ENCODE measurements around the gene SORBS2. TPM values are rescaled to one million over a fixed set of nuclear protein-coding genes. Genes with fewer than 3 reads are reported as not detected.

Gene SORBS2
- total and polyA plus RNA-seq, 2 of the 4 experiments (the other 2 are of a cell fraction), result 0.18 TPM; not detected in 1

- peaks cover 2% of the 10 kb centered on the region for H3K27me3 ChIP-seq (ENCODE audit: control insufficient read depth, insufficient read depth, low read length)
- POLR2A ChIA-PET (ENCODE audit: unreplicated experiment), result no interaction called here
- 97% methylated on average over 5 of the region's 11 CpGs; no CpG with 5 or more reads in 1 of the 2 experiments for WGBS, 2 experiments (ENCODE audit: extremely low coverage in 2 of 2, insufficient read length in 1 of 2)
Measured at GRCh38 chr4:185796176-185796575, 15.8 kb downstream of the SORBS2 start.

More at GRCh38 chr4:185796176-185796575, 15.8 kb downstream of the SORBS2 start:
- no peaks in the 10 kb centered on the region for H3K36me3 ChIP-seq (ENCODE audit: control insufficient read depth, insufficient read depth, low read length)
- no peak overlapping the region for H2AFZ ChIP-seq (replicated peaks; ENCODE audit: low read length, poor library complexity)
- H2BK5ac ChIP-seq (ENCODE audit: low read depth, low read length, poor library complexity, severe bottlenecking), result no peak overlapping the region
- H4K20me1 ChIP-seq (ENCODE audit: insufficient read depth, low read length), result no peaks in the 10 kb centered on the region
- DNase-seq (no peak), ATAC-seq (ENCODE audit: low read depth) (no peak)
- no TSS peak for BruUV-seq (replicated peaks)
- TF ChIP-seq RAD21 (IDR thresholded peaks at IDR 0.05; ENCODE audit: low read length) (no peak), MAZ (IDR thresholded peaks at IDR 0.05; ENCODE audit: borderline replicate concordance, low read depth, low read length) (no peak), RFX5 (IDR thresholded peaks at IDR 0.05; ENCODE audit: low read depth, low read length) (no peak), BHLHE40 (IDR thresholded peaks at IDR 0.05; ENCODE audit: low read depth, low read length) (no peak), MXI1 (IDR thresholded peaks at IDR 0.05; ENCODE audit: borderline replicate concordance, low read depth, low read length) (no peak), POLR2A (IDR thresholded peaks at IDR 0.05; ENCODE audit: low read depth, low read length) (no peak), RCOR1 (IDR thresholded peaks at IDR 0.05; ENCODE audit: insufficient replicate concordance, low read length) (no peak), FOS (IDR thresholded peaks at IDR 0.05; ENCODE audit: low read depth, low read length) (no peak)
- in situ Hi-C loops (cut with MboI; ENCODE audit: low sequenced_read_pairs), result no loop called here
- intact Hi-C loops (cut with micrococcal nuclease), result no loop called here
- dilution Hi-C loops (cut with HindIII; ENCODE audit: low sequenced_read_pairs, unreplicated experiment), result no loop called here
- H2BK20ac ChIP-seq (ENCODE audit: low read depth, low read length), result 0 out of 2 replicates have a peak overlapping the region, but pooled peaks have one; percentile 30
- no peak overlapping the region for H3K18ac ChIP-seq (ENCODE audit: low read depth, low read length)
- 0 out of 2 replicates have a peak overlapping the region, but pooled peaks have one; percentile 16 for H3K4ac ChIP-seq (ENCODE audit: low read depth, low read length)
- CTCF ChIA-PET, result no interaction called here
- no peak overlapping the region for H3K27ac ChIP-seq (ENCODE audit: insufficient read depth, low read length)
- H3K56ac ChIP-seq (ENCODE audit: extremely low read depth, insufficient read depth, low read length), result no peak overlapping the region
- H3K14ac ChIP-seq (replicated peaks; ENCODE audit: low read depth, low read length), result no peak overlapping the region
- no peak overlapping the region for H3K4me2 ChIP-seq (ENCODE audit: low read depth, low read length)
- H4K91ac ChIP-seq (ENCODE audit: insufficient read depth, low read depth, low read length), result peak overlapping the region; percentile 18; the same call in 1 of the 2 replicates
- H2AK9ac ChIP-seq (replicated peaks; ENCODE audit: low read depth, low read length, poor library complexity), result no peak overlapping the region
- H3K23ac ChIP-seq (ENCODE audit: low read depth, low read length), result no peak overlapping the region
- no peaks in the 10 kb centered on the region for H3K9me3 ChIP-seq (ENCODE audit: control insufficient read depth, insufficient read depth, low read length)
- peaks cover 7% of the 10 kb centered on the region; the same call in 1 of the 2 replicates for H3K9me1 ChIP-seq (ENCODE audit: insufficient read depth, low read length)
- no peak overlapping the region for H3K4me3 ChIP-seq (ENCODE audit: insufficient read depth, low read depth, low read length)
- H4K5ac ChIP-seq (ENCODE audit: low read depth, low read length), result no peak overlapping the region
- H3K9ac ChIP-seq (ENCODE audit: low read depth, low read length), result no peak overlapping the region
- H3K79me1 ChIP-seq (ENCODE audit: low read depth in 1 of 2, low read length in 2 of 2), result no peaks in the 10 kb centered on the region
- peak overlapping the region; percentile 8; the same call in 1 of the 2 replicates for H2BK120ac ChIP-seq (ENCODE audit: low read depth, low read length)
- H3K4me1 ChIP-seq (ENCODE audit: control insufficient read depth, insufficient read depth, low read length), result peaks cover 11% of the 10 kb centered on the region
- no peak overlapping the region for H4K8ac ChIP-seq (ENCODE audit: low read depth in 2 of 2, low read length in 2 of 2)
- H2BK15ac ChIP-seq (ENCODE audit: low read depth, low read length), result 0 out of 3 replicates have a peak overlapping the region, but pooled peaks have one; percentile 13
- no peak overlapping the region for H2AK5ac ChIP-seq (ENCODE audit: low read depth, low read length)

Data from IMR-90 (cell line).